ENCODE data around the gene GDNF.

Gene GDNF

DNA sequence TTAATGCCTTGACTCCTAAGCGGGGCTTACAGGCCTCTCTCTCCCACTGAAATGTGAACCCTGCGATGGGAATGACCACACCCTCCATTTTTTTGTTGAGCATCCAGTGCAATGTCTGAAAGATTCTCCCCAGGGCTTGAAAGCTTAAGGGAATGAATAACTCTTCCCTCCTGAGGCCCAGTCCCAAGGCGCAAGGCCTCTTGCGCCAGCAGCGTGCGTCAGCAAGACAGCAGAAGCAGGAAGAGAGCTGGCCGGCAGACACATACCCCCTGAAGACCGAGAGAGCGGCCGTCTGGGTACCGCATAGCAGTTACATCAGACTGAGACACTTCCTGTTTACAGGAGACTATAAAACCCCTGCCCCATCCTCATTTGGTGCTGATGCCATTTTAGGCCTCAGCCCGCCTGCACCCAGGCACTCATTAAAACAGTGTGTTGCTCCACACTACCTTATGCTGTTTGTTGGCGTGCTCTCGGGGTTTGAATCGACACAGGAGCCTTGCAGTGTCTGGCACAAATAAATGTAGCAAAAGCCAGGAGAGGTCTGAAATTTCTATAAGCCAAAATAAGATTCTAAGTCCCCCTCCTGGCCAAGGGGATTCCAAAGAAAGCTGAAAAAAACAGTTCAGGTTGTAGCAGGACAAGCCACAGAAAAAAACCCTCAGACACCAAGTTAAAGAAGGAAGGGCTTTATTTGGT lies 62.3 kb downstream of the GDNF start:
- DNase-seq = no peak

DNA sequence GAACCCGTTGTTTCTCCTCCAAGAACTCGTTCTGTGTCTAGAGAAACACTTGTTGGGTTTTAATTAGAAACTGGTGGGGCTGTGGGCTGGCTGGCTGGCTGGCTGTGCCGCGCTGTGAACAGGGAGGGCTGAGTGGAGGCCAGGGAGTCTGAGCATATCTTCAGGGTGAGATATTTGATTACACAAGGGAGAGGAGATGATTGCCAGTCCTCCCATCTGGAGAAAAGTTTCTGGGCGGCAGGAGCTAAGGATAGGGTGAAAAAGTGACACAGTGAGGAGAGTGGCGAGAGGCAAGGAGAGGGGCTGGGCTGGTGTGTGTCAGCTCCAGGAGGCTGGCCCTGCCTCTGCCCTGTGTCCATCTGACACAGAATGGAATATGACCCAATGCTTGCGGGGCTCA lies 63.0 kb downstream of the GDNF start:
- DNase-seq = no peak

DNA sequence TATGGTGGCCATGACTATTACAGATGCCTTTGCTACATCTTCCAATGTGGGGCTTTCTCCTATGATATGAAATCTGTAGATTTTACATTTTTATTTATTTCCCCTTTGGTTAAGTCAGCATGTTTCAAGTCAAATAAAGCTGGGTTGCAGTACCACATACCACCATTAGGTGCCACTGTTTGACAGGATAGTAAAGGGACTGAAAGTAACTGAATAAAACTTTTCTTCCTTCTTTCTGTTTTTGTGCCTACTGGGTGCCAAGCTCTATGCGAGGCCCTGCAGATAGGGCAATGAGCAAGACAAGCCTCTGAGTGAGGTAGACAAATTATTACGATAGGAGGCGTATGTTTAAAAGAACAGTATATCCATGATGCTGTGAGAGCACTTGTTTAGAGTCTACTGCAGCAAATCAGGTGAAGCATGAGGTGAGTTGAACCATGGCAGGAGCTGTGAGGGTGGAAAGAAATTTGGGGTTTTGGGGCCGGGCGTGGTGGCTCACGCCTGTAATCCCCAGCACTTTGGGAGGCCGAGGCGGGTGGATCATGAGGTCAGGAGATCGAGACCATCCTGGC lies 64.8 kb downstream of the GDNF start:
- no peak for DNase-seq

DNA sequence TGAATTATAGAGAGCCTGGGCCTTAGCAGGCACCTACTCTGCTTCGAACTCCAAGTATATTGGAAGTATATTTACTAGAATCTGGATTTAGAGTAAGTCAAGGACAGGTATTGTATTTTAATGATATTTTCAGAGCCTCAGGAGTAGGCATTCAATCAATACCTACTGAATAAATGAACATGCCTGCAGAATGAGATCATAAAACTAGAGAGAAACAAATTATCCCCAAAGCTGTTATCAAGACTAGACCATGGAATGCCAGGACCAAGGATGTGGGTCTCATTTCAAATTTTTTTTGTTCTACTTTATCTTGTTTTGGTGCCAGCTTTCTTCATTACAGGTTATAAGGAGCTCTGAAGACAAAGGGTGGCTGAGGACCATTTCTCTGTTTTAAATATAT lies 66.0 kb downstream of the GDNF start:
- DNase-seq = no peak

DNA sequence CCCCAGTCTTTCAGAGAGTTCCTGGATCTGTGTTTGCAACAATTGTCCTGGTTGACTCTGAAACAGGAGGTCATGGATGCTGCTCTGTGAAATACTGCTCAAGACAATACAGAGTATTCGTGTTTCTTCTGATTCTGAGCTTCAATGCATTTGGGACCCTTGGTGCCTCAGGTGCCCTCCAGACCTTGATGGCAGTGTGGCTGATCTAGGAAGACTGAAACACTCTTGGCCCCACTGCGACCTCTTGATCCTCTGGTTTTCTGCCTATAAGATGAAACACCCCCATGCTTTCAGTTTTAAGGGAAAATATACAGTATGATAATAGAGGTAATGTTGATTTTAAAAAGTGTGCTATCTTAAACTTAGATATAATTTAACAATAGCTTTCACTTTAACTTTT lies 67.6 kb downstream of the GDNF start:
- no peak for DNase-seq

DNA sequence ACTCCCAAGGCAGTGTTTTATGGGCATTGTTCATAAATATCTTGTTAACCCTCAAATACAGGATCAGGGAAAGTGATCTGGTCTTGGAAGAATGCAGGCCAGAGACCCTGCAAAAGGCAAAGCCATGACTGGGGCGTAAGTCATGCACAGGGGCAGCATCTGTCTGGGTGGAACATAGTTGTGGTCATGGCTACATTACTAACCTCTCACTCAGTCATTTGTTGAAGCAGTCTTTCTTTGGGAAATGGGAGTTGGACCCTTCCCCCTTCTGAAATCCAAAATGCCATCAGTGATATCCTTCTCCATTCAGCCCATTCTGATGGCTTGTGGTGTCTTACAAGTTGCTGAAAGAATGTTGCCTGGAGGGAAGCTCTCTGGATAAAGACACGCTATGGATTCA lies 68.1 kb downstream of the GDNF start:
- DNase-seq = no peak

DNA sequence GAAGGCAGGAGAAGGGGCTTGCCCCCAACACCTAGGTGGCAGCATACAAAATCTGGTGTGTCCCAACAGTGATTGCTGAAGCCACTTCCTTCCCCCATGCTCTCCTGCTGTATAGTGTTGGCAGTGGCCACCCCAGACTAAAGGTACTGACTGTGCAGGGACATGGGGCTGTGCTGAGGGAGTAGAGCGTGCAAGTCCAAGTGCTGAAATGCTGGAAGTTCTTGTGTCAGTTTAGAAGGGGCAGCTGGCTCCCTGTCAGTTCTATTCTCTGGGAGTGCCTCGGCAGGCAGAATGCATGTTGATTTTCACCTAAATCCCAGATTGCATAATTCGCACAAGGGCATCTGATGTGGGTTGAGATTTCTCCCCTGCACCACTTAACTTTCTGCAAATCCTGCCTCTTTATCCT lies 68.6 kb downstream of the GDNF start:
- DNase-seq = no peak

DNA sequence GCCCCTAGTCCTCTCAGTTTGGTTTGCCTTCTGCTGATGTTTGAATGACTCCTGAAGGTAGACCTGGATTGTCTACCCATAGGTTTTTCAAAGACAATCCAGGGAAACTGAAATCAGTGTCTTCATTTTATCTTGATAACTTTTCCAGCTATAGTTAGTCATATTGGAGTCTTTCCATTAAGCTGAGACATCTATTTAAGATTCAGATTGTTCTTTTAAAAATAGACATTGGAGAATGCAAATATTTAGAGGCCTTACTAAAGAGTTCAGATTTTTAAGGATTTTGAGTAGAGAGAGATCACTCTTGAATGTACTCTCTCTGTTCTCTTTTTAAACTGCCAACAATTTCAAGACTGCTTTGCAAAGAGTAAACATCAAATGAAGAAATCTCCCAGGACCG lies 69.1 kb downstream of the GDNF start:
- DNase-seq = no peak

DNA sequence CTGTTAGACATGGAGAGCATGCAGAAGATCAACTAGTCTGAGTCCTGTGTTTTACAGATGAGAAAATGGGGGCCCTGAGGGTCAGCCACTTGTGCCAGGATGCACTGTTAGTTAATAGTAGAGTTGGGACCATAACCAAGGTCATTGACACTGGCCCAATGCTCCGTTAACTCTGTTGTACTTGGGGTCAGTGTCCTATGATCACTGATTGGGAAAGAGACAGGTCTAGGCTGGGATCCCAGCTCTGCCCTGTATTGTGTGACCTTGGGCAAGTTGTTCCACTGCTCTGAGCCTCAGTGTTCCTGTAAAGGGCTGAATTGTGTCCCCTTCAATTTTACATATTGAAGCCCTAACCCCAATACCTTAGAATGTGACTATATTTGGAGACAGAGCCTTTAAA lies 70.0 kb downstream of the GDNF start:
- DNase-seq = no peak

DNA sequence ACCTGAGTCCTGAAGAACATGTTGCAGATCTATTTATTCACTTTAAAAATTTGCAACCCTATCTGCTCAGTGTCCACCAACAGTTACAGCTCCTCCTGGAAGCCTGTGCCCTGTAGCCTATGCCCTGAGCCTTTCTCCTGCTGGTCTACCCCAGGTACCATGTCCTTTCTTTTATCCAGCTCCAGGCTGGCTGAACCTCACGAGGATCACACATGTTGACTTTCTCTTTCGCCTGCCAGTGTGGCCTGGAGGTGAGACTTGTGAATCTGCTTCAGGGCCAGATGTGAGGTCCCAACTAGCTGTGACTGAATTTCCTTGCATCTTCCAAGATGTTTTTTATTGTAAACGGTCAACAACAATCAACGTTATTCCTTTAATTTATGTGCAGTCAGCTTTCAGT lies 70.7 kb downstream of the GDNF start:
- DNase-seq = no peak

DNA sequence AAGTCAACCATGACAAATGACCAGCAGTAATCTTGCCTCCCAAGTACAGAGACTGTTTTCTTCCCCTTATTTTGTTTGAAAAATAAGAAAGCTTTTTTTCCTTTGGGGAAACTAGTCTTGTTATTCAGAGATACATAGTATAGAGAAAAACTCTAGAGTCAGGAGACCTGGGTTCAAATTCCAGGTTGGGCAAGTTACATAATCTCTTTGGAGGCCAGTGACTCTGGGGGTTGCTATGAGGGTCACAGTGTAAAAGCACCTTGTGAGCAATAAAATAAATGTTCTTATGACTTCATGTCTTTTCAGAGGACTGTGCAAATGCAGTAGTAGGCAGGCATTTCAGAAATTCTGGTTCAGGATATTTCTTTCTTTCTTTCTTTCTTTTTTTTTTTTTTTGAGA lies 71.5 kb downstream of the GDNF start:
- DNase-seq = no peak

DNA sequence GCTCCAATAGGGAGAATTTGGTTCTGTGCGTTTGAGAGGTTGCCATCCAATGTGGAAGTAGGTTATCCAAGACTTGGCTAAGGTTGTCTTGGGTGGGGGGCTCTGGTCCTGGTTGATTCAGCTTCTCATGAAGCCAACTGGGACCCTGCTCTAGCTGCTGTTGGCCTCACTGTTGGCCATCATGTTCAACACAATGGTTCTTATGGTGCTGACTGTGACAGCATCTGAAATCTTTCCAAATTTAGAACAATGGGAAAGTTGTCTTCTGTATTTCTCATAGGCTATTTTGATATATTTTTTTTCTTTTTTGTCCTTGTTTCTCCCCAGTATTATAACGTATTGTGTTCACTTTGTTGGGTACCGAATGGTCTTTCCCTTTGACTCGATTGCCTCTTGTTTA lies 71.9 kb downstream of the GDNF start:
- DNase-seq = no peak

DNA sequence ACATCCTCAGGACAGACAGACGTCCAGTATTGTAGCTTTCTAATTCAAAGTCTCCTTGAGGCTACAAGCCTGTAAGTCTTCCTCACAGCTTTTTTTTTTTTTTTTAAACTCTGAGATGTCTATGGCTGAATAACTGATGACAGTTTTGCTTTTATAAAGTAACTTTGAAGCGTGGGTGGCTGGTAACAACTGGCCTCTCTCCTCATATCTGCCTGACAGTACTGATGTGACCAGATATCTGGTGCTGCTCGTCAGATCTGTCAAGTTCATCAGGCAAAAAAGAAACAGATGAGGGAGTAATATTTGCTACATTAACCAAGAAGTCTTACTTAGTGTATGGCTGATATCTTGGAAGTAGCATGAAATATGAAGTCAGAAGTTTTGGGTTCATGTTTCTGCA lies 72.6 kb downstream of the GDNF start:
- no peak for DNase-seq
